Activated CD4-positive, alpha-beta T cell treated with anti-CD3 and anti-CD28 coated beads, Interleukin-2, amount 10 ng/mL, durations not matched to agents 7 days and 5 days (primary cell): ENCODE results near the gene DLK1. TPM values are rescaled to one million over a fixed set of nuclear protein-coding genes. Genes with fewer than 3 reads are reported as not detected.

Experiments used
- CTCF ChIA-PET: fragments of 350-600 bp; sonication (Branson Sonifier 250); formaldehyde crosslinking; loops from one replicate; lab custom pipeline; 2021; ENCODE audit warnings: antibody characterized with exemption; lab: Charles Lee
- POLR2A ChIA-PET: fragments of 350-600 bp; sonication (Branson Sonifier 250); formaldehyde crosslinking; loops from one replicate; lab custom pipeline; 2021; ENCODE audit warnings: antibody characterized with exemption; lab: Charles Lee
- DNase-seq: peaks from one replicate; pipeline ENCODE4 v3.0.0-alpha.2; 2020
- H3K27ac Mint-ChIP-seq: one replicate; pipeline ENCODE4 v1.8.0; 2021; ENCODE audit warnings: mild to moderate bottlenecking, moderate library complexity, mixed read lengths
- H3K27me3 Mint-ChIP-seq: one replicate; pipeline ENCODE4 v1.8.0; 2021; ENCODE audit warnings: mixed read lengths
- H3K36me3 Mint-ChIP-seq: one replicate; pipeline ENCODE4 v1.8.0; 2021; ENCODE audit warnings: low read depth, mixed read lengths
- H3K4me1 Mint-ChIP-seq: one replicate; pipeline ENCODE4 v1.8.0; 2021; ENCODE audit warnings: mixed read lengths
- H3K4me3 Mint-ChIP-seq: one replicate; pipeline ENCODE4 v1.8.0; 2021; ENCODE audit warnings: mild to moderate bottlenecking, moderate library complexity, mixed read lengths
- H3K9me3 Mint-ChIP-seq: one replicate; pipeline ENCODE4 v1.8.0; 2021; ENCODE audit warnings: mixed read lengths
- total RNA-seq, 2 experiments: library from RNA; stranded (reverse); gene quantifications; one replicate each; pipeline ENCODE4 v1.2.3, GENCODE V29; 2021

Gene DLK1
- total RNA-seq, 2 experiments from 2014 or later = not detected

- Mint-ChIP-seq H3K4me3 (no peak overlapping the region), H3K27me3 (no peaks in the 10 kb centered on the region), H3K36me3 (no peaks in the 10 kb centered on the region), H3K27ac (no peak overlapping the region), H3K4me1 (no peaks in the 10 kb centered on the region), H3K9me3 (no peaks in the 10 kb centered on the region)
- DNase-seq = no peak
- POLR2A ChIA-PET = no interaction called here
- CTCF ChIA-PET = interaction anchor here (0.7 kb wide), 1 partner anchor 1056 kb away, joined by 4 read pairs; no protein-coding TSS in a partner anchor
Measured at GRCh38 chr14:100735271-100735670, 8.6 kb downstream of the DLK1 start.

GRCh38 chr14:100736269-100737180 lies 9.8 kb downstream of the DLK1 start:
- POLR2A ChIA-PET = no interaction called here
- no peak for DNase-seq
- Mint-ChIP-seq H3K4me1 (no peaks in the 10 kb centered on the region), H3K4me3 (no peak overlapping the region), H3K27ac (no peak overlapping the region), H3K27me3 (no peaks in the 10 kb centered on the region), H3K36me3 (no peaks in the 10 kb centered on the region), H3K9me3 (peaks cover 2% of the 10 kb centered on the region)
- CTCF ChIA-PET = no interaction called here

GRCh38 chr14:100737526-100737925 lies 10.8 kb downstream of the DLK1 start:
- ChIA-PET CTCF (no interaction called here), POLR2A (no interaction called here)
- H3K27me3 Mint-ChIP-seq = no peaks in the 10 kb centered on the region
- peaks cover 2% of the 10 kb centered on the region for H3K9me3 Mint-ChIP-seq
- H3K4me3 Mint-ChIP-seq = no peak overlapping the region
- H3K4me1 Mint-ChIP-seq = no peaks in the 10 kb centered on the region
- H3K36me3 Mint-ChIP-seq = no peaks in the 10 kb centered on the region
- no peak for DNase-seq
- no peak overlapping the region for H3K27ac Mint-ChIP-seq

- H3K4me1 Mint-ChIP-seq = no peaks in the 10 kb centered on the region
- peaks cover 2% of the 10 kb centered on the region for H3K9me3 Mint-ChIP-seq
- H3K27me3 Mint-ChIP-seq = no peaks in the 10 kb centered on the region
- ChIA-PET POLR2A (no interaction called here), CTCF (no interaction called here)
- H3K27ac Mint-ChIP-seq = no peak overlapping the region
- H3K4me3 Mint-ChIP-seq = no peak overlapping the region
- no peaks in the 10 kb centered on the region for H3K36me3 Mint-ChIP-seq
- DNase-seq = no peak
Measured at GRCh38 chr14:100738269-100738691, 11.6 kb downstream of the DLK1 start.

GRCh38 chr14:100738704-100739131 lies 12.0 kb downstream of the DLK1 start:
- Mint-ChIP-seq H3K9me3 (peaks cover 2% of the 10 kb centered on the region), H3K4me3 (no peak overlapping the region), H3K4me1 (no peaks in the 10 kb centered on the region), H3K27ac (no peak overlapping the region), H3K36me3 (no peaks in the 10 kb centered on the region), H3K27me3 (no peaks in the 10 kb centered on the region)
- CTCF ChIA-PET = no interaction called here
- POLR2A ChIA-PET = no interaction called here
- DNase-seq = no peak

- no peak overlapping the region for H3K4me3 Mint-ChIP-seq
- no peaks in the 10 kb centered on the region for H3K4me1 Mint-ChIP-seq
- no peak for DNase-seq
- no peaks in the 10 kb centered on the region for H3K36me3 Mint-ChIP-seq
- ChIA-PET CTCF (no interaction called here), POLR2A (no interaction called here)
- H3K9me3 Mint-ChIP-seq = peaks cover 2% of the 10 kb centered on the region
- no peak overlapping the region for H3K27ac Mint-ChIP-seq
- no peaks in the 10 kb centered on the region for H3K27me3 Mint-ChIP-seq
Measured at GRCh38 chr14:100739306-100739705, 12.6 kb downstream of the DLK1 start.

GRCh38 chr14:100740196-100740825 lies 13.6 kb downstream of the DLK1 start:
- no peaks in the 10 kb centered on the region for H3K36me3 Mint-ChIP-seq
- peaks cover 2% of the 10 kb centered on the region for H3K9me3 Mint-ChIP-seq
- no peak for DNase-seq
- no peak overlapping the region for H3K27ac Mint-ChIP-seq
- no peaks in the 10 kb centered on the region for H3K27me3 Mint-ChIP-seq
- no peaks in the 10 kb centered on the region for H3K4me1 Mint-ChIP-seq
- CTCF ChIA-PET = interaction anchor here (1.0 kb wide), 2 partner anchors 9 to 94 kb away, joined by 3 read pairs; no protein-coding TSS in a partner anchor
- POLR2A ChIA-PET = no interaction called here
- H3K4me3 Mint-ChIP-seq = no peak overlapping the region

- Mint-ChIP-seq H3K27ac (no peak overlapping the region), H3K9me3 (peaks cover 2% of the 10 kb centered on the region), H3K4me1 (no peaks in the 10 kb centered on the region), H3K4me3 (no peak overlapping the region), H3K27me3 (no peaks in the 10 kb centered on the region), H3K36me3 (no peaks in the 10 kb centered on the region)
- ChIA-PET POLR2A (no interaction called here), CTCF (interaction anchor here (1.0 kb wide), 2 partner anchors 10 to 94 kb away, joined by 3 read pairs; no protein-coding TSS in a partner anchor)
- no peak for DNase-seq
Measured at GRCh38 chr14:100740929-100741328, 14.2 kb downstream of the DLK1 start.

GRCh38 chr14:100741966-100742365 lies 15.3 kb downstream of the DLK1 start:
- no peak for DNase-seq
- no peak overlapping the region for H3K4me3 Mint-ChIP-seq
- no peaks in the 10 kb centered on the region for H3K36me3 Mint-ChIP-seq
- H3K27me3 Mint-ChIP-seq = no peaks in the 10 kb centered on the region
- H3K27ac Mint-ChIP-seq = no peak overlapping the region
- ChIA-PET POLR2A (no interaction called here), CTCF (no interaction called here)
- H3K4me1 Mint-ChIP-seq = no peaks in the 10 kb centered on the region
- peaks cover 2% of the 10 kb centered on the region for H3K9me3 Mint-ChIP-seq

- Mint-ChIP-seq H3K27me3 (peaks cover 3% of the 10 kb centered on the region), H3K36me3 (no peaks in the 10 kb centered on the region), H3K9me3 (peaks cover 2% of the 10 kb centered on the region), H3K4me1 (no peaks in the 10 kb centered on the region), H3K27ac (no peak overlapping the region), H3K4me3 (no peak overlapping the region)
- no peak for DNase-seq
- ChIA-PET CTCF (no interaction called here), POLR2A (no interaction called here)
Measured at GRCh38 chr14:100746326-100746725, 19.6 kb downstream of the DLK1 start.

- POLR2A ChIA-PET = no interaction called here
- H3K4me1 Mint-ChIP-seq = no peaks in the 10 kb centered on the region
Measured at GRCh38 chr14:100747021-100747586, 20.4 kb downstream of the DLK1 start.

GRCh38 chr14:100747736-100748135 lies 21.0 kb downstream of the DLK1 start:
- POLR2A ChIA-PET = no interaction called here

More at GRCh38 chr14:100747021-100747586, 20.4 kb downstream of the DLK1 start:
- Mint-ChIP-seq H3K4me3 (no peak overlapping the region), H3K27me3 (peaks cover 3% of the 10 kb centered on the region), H3K9me3 (no peaks in the 10 kb centered on the region), H3K27ac (no peak overlapping the region), H3K36me3 (no peaks in the 10 kb centered on the region)
- DNase-seq = no peak
- CTCF ChIA-PET = interaction anchor here (0.8 kb wide), 1 partner anchor 362 kb away, joined by 3 read pairs; no protein-coding TSS in a partner anchor

GRCh38 chr14:100748403-100748802 lies 21.7 kb downstream of the DLK1 start:
- POLR2A ChIA-PET = no interaction called here
- Mint-ChIP-seq H3K4me3 (no peak overlapping the region), H3K27me3 (peaks cover 3% of the 10 kb centered on the region), H3K4me1 (no peaks in the 10 kb centered on the region), H3K36me3 (no peaks in the 10 kb centered on the region), H3K9me3 (no peaks in the 10 kb centered on the region), H3K27ac (no peak overlapping the region)
- DNase-seq = no peak
- CTCF ChIA-PET = no interaction called here

More at GRCh38 chr14:100747736-100748135, 21.0 kb downstream of the DLK1 start:
- Mint-ChIP-seq H3K4me3 (no peak overlapping the region), H3K4me1 (no peaks in the 10 kb centered on the region), H3K27ac (no peak overlapping the region), H3K9me3 (no peaks in the 10 kb centered on the region), H3K36me3 (no peaks in the 10 kb centered on the region), H3K27me3 (peaks cover 3% of the 10 kb centered on the region)
- DNase-seq = no peak
- CTCF ChIA-PET = no interaction called here
